Ovary (tissue), 9 donors: ENCODE measurements around the gene FTH1. TPM values are rescaled to one million over a fixed set of nuclear protein-coding genes. Genes with fewer than 3 reads are reported as not detected.

Source experiments
- DNase-seq, 5 donors: peaks; one replicate each; pipeline ENCODE4 v3.0.0-alpha.2; 2019 to 2020
- H3K27ac ChIP-seq, 2 donors: fragments of 200-600 bp; one replicate each; pipeline versions ENCODE4 v1.5.1 to v1.8.0; 2019 to 2022
- H3K27me3 ChIP-seq: fragments of 200-600 bp; one replicate; pipeline ENCODE4 v1.8.0; 2022
- H3K36me3 ChIP-seq: fragments of 200-600 bp; sonication (generic); one replicate; pipeline ENCODE4 v1.5.1; 2019
- H3K4me1 ChIP-seq: one replicate; pipeline ENCODE4 v1.8.1; 2013; ENCODE audit warnings: mild to moderate bottlenecking, moderate library complexity; ENCODE audit not compliant: insufficient read depth
- H3K4me3 ChIP-seq: fragments of 200-600 bp; sonication (generic); one replicate; pipeline ENCODE4 v1.5.1; 2017
- H3K9me3 ChIP-seq, 2 donors: fragments of 200-600 bp in 1 of 2; sonication (generic) in 1 of 2; one replicate each; pipeline versions ENCODE4 v1.5.1 to v1.8.1; 2013 to 2019; ENCODE audit warnings: mild to moderate bottlenecking in 1 of 2, moderate library complexity in 1 of 2
- EP300 ChIP-seq: sonication (generic); formaldehyde crosslinking; IDR thresholded peaks from one replicate; pipeline ENCODE4 v1.6.1; 2017; ENCODE audit warnings: antibody characterized with exemption
- POLR2A ChIP-seq: fragments of 450-650 bp; IDR thresholded peaks from one replicate; pipeline ENCODE4 v1.6.1; 2017; ENCODE audit warnings: antibody characterized with exemption, mild to moderate bottlenecking, moderate library complexity
- WGBS, 3 donors: extraction: QIAGEN DNeasy Blood & Tissue Kit in 1 of 3; methylation state at CpG; one replicate each; pipeline versions ENCODE4 v1.1.5 to v1.1.7; 2013 to 2017; 5-methylcytosine and 5-hydroxymethylcytosine counted together
- intact Hi-C, 4 donors: fragments of 100-400 bp; cut with DNase I; formaldehyde crosslinking; loops; one replicate each; pipeline versions ENCODE4 v1.11.0 to v1.15.1; 2022 to 2023
- polyA plus RNA-seq, 2 donors: library from polyadenylated mRNA; stranded (reverse); fragments of 200-250 nt in 1 of 2; fragments of 350-450 nt in 1 of 2; fragmentation: Illumina TruSeq in 1 of 2; extraction: RNeasy Lipid Tissue Mini Kit (QIAGEN cat#74804) in 1 of 2; gene quantifications; one replicate each; pipeline ENCODE4 v1.2.3, GENCODE V29; 2013 to 2014
- total RNA-seq, 7 donors: library from RNA; depleted of rRNA in 2 of 7; stranded (reverse); fragments of >200 nt in 2 of 7; fragmentation: NEBNext Ultra II Directional in 3 of 7; extraction: Animal tissue kit (Norgen Biotek cat#: 25700) in 3 of 7; gene quantifications; one replicate each; pipeline versions ENCODE4 v1.1.0 to v1.2.4, GENCODE V29; 2016 to 2023
- TF ChIP-seq, protein P1 (sequence below), 3 donors: fragments of 450-650 bp in 2 of 3; fragments of 200-600 bp in 1 of 3; IDR thresholded peaks; one replicate each; pipeline versions ENCODE4 v1.5.1 to v1.8.0; 2016 to 2022; ENCODE audit warnings: antibody characterized with exemption in 3 of 3, mild to moderate bottlenecking in 1 of 3
- donor health status: DM: no; HTN: no; CAD: no; lungs with moderate emphysema.
- donor health status: DM: no; HTN: no; CAD: no.
- donor health status: Bipolar disorder and iron deficiency.
- donor health status: DM: yes; HTN: yes; CAD: no.
- donor health status: DM: no; HTN: no; CAD: no.
- donor health status: DM: yes; HTN: yes; CAD: no.

FTH1 gene
- total and polyA plus RNA-seq, 9 donors, result 1,118 to 5,649 (median 2,155) TPM

DNA sequence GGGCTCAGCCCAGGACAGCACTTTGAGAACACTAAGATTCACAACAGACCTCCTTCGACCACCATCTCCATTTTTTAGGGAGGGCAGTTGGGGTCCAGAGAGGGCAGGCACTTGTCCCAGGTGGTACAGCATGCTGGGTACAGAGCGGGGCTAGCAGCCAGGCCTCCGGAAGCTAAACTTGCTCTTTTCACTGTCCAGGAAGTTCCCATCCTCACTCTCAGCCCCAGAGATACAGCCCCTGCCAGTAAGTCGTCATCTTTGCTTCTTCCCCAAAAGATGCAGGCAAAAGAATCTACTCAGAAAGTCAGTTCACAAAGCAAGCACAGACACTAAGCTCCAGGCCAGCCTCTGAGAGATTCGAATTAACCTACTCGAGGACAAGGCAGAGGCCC lies 43.4 kb downstream of the FTH1 start:
- intact Hi-C loops, result no loop called here
- TF ChIP-seq POLR2A (no peak), EP300 (no peak)
- TF ChIP-seq, protein P1, sequence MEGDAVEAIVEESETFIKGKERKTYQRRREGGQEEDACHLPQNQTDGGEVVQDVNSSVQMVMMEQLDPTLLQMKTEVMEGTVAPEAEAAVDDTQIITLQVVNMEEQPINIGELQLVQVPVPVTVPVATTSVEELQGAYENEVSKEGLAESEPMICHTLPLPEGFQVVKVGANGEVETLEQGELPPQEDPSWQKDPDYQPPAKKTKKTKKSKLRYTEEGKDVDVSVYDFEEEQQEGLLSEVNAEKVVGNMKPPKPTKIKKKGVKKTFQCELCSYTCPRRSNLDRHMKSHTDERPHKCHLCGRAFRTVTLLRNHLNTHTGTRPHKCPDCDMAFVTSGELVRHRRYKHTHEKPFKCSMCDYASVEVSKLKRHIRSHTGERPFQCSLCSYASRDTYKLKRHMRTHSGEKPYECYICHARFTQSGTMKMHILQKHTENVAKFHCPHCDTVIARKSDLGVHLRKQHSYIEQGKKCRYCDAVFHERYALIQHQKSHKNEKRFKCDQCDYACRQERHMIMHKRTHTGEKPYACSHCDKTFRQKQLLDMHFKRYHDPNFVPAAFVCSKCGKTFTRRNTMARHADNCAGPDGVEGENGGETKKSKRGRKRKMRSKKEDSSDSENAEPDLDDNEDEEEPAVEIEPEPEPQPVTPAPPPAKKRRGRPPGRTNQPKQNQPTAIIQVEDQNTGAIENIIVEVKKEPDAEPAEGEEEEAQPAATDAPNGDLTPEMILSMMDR (IDR thresholded peaks at IDR 0.05), result no peak
- H3K9me3 ChIP-seq, result no peaks in the 10 kb centered on the region
- H3K27me3 ChIP-seq, result no peaks in the 10 kb centered on the region
- H3K4me3 ChIP-seq, result no peak overlapping the region
- peaks cover 18% of the 10 kb centered on the region for H3K4me1 ChIP-seq
- H3K27ac ChIP-seq, result peak overlapping the region; percentile 76 to 98
- no peaks in the 10 kb centered on the region for H3K36me3 ChIP-seq
- DNase-seq, result peak in 2 of 5 donors; percentile 36 to 47
- 25 to 30% (median 29%) methylated on average over 6 of the region's 6 CpGs for WGBS, 3 donors

DNA sequence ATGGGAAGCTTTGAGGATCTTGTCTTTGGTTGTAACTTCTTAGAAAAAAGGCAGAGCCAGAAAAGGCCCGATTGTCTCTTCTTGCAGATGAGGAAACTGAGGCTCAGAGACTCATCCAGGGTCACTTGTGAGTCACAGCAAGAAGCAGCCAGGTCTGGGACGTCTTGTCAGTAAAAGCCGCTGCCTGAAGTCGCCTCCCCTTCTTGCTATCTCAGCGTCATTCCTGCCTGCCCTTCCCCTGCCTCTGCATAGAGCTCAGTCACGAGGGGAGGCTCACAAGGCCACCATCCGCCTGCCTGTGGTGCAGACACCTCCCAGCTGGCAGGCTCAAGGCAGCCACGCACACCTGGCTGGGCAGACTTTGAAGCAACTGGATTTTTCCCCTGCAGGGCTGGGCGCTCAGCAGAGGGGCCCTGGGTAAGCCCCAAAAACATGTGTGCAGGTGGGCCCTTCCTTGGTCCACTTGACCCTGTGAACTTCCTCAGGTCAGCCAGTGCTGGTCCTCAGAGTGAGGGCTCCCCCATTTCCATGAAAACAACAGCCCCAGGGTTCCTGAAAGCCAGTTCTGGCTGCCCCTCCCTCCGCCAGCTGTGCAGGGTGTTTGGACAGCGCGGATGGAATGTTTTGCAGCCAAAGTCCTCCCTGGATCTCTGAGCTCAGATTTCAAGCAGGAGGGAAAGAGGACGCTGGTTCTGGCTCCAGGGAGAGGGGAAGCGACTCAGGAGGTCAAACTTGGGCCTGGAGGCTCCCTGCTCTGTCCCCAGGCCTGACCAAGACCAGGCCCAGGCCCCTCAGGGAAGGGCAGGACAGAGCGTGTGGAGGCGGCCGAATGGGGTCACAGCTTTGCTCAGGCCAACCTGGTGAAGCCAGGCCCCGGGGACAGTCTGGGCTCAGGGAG lies 44.0 kb downstream of the FTH1 start:
- DNase-seq, result peak; percentile 80 to 85 (median 82)
- TF ChIP-seq, protein P1 (IDR thresholded peaks at IDR 0.05), result no peak
- TF ChIP-seq EP300 (no peak), POLR2A (peak; percentile 10)
- peaks cover 21% of the 10 kb centered on the region for H3K4me1 ChIP-seq
- 6 to 17% (median 14%) methylated on average over 18 of the region's 18 CpGs for WGBS, 3 donors
- H3K27ac ChIP-seq, result peak overlapping the region; percentile 76 to 98
- no peaks in the 10 kb centered on the region for H3K36me3 ChIP-seq
- no peak overlapping the region for H3K4me3 ChIP-seq
- intact Hi-C loops, result no loop called here
- H3K9me3 ChIP-seq, result no peaks in the 10 kb centered on the region
- H3K27me3 ChIP-seq, result no peaks in the 10 kb centered on the region

DNA sequence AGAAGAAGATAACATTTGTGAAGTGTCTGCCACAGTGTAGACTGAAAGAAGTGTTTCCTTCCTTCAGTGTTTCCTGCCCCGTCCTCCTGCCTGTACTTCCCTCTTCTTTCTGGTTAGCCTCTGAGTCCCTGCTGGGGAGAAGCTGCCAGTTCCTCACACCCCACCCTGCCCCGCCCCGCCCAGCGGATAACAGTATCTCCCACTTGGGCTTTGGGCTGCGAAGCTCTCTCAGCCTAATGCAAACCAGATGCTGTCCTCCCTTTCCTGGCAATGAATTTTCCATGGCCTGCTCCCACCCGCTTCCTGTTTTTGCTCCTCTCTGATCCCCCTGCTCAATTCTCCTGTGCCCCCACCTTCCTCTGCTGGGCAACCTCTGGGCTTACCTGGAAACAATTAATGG lies 44.9 kb downstream of the FTH1 start:
- Histone ChIP-seq H3K4me1 (peaks cover 26% of the 10 kb centered on the region), H3K36me3 (no peaks in the 10 kb centered on the region), H3K27me3 (no peaks in the 10 kb centered on the region), H3K27ac (peak overlapping the region; percentile 76 to 98), H3K4me3 (no peak overlapping the region), H3K9me3 (no peaks in the 10 kb centered on the region)
- 1 to 8% (median 7%) methylated on average over 6 of the region's 6 CpGs for WGBS, 3 donors
- TF ChIP-seq EP300, result peak; percentile 45
- TF ChIP-seq, protein P1 (IDR thresholded peaks at IDR 0.05), result no peak
- peak; percentile 84 to 94 (median 91) for DNase-seq
- intact Hi-C loops, result no loop called here

DNA sequence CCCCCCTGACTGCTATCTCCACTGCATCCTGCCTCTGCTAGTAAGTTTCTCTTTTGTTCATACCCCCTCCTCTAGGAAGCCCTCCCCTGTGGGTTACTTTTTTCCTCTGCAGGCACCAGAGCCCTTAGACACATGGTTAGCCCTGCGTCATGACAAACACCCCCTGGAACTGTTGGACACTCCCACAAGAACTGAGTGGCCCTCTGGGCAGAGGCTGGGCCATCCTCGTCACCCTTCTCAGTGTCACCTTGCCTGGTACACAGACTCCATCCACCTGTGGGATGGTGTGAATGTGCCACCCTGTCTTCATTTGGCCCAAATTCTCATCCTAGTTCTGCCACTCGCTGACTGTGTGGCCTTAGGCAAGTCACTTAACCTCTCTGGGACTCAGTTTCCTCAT lies 46.0 kb downstream of the FTH1 start:
- Histone ChIP-seq H3K27ac (peak overlapping the region in 1 of 2 donors; percentile 1), H3K27me3 (no peaks in the 10 kb centered on the region), H3K4me3 (no peak overlapping the region), H3K9me3 (no peaks in the 10 kb centered on the region), H3K4me1 (peaks cover 26% of the 10 kb centered on the region), H3K36me3 (no peaks in the 10 kb centered on the region)
- 89 to 93% (median 90%) methylated on average over 3 of the region's 3 CpGs for WGBS, 3 donors
- intact Hi-C loops, result no loop called here
- peak in 3 of 5 donors; percentile 14 to 29 (median 17) for DNase-seq
- TF ChIP-seq POLR2A (no peak), EP300 (no peak)
- TF ChIP-seq, protein P1 (IDR thresholded peaks at IDR 0.05), result no peak
